Common myeloid progenitor, CD34-positive (primary cell): Measurements from ENCODE around the gene PLCXD3.

Experiments
- CTCF ChIA-PET: fragments of 350-600 bp; sonication (Branson Sonifier 250); formaldehyde crosslinking; loops from one replicate; lab custom pipeline; 2021; ENCODE audit warnings: antibody characterized with exemption; lab: Charles Lee
- POLR2A ChIA-PET: fragments of 350-600 bp; sonication (Branson Sonifier 250); formaldehyde crosslinking; loops from one replicate; lab custom pipeline; 2021; ENCODE audit warnings: antibody characterized with exemption; lab: Charles Lee
- DNase-seq, 3 donors: peaks; one replicate each; pipeline versions ENCODE4 v3.0.0 to v3.0.0-alpha.2; 2013
- H3K27ac ChIP-seq, 2 experiments: 1 replicate in 1 of 2; 2 replicates in 1 of 2; pipeline ENCODE4 v1.7.0; 2013; ENCODE audit warnings: inconsistent platforms in 2 of 2, low read length in 2 of 2, mild to moderate bottlenecking in 2 of 2, low read depth in 1 of 2, moderate library complexity in 1 of 2; ENCODE audit not compliant: severe bottlenecking in 2 of 2, insufficient read depth in 1 of 2, poor library complexity in 1 of 2
- H3K27me3 ChIP-seq, 5 experiments: replicated peaks in 2 of 5; 1 replicate in 3 of 5; 2 replicates in 2 of 5; pipeline versions ENCODE4 v1.6.1 to v1.7.0; 2013; ENCODE audit warnings: low read length in 4 of 5, mild to moderate bottlenecking in 2 of 5, moderate library complexity in 2 of 5, inconsistent platforms in 1 of 5; ENCODE audit not compliant: insufficient read depth in 5 of 5, control insufficient read depth in 4 of 5
- H3K36me3 ChIP-seq, 4 experiments: 1 replicate in 2 of 4; 2 replicates in 2 of 4; pipeline versions ENCODE4 v1.6.1 to v1.7.0; 2013; ENCODE audit warnings: low read length in 3 of 4, control low read depth in 1 of 4, mild to moderate bottlenecking in 1 of 4; ENCODE audit not compliant: control insufficient read depth in 4 of 4, insufficient read depth in 4 of 4
- H3K4me1 ChIP-seq, 4 experiments: 1 replicate in 3 of 4; 2 replicates in 1 of 4; pipeline versions ENCODE4 v1.6.1 to v1.7.1; 2013; ENCODE audit warnings: low read length in 3 of 4, mild to moderate bottlenecking in 3 of 4, control low read depth in 1 of 4, inconsistent platforms in 1 of 4, moderate library complexity in 1 of 4; ENCODE audit not compliant: control insufficient read depth in 4 of 4, insufficient read depth in 4 of 4; ENCODE audit errors: control extremely low read depth in 1 of 4
- H3K4me3 ChIP-seq, 7 experiments: 1 replicate in 4 of 7; 2 replicates in 3 of 7; pipeline versions ENCODE4 v1.5.1 to v1.7.0; 2013; ENCODE audit warnings: mild to moderate bottlenecking in 7 of 7, low read length in 6 of 7, moderate library complexity in 6 of 7, inconsistent platforms in 2 of 7, low read depth in 2 of 7, control low read depth in 1 of 7; ENCODE audit not compliant: insufficient read depth in 4 of 7, control insufficient read depth in 1 of 7; ENCODE audit errors: extremely low read depth in 1 of 7
- H3K9me3 ChIP-seq, 5 experiments: 1 replicate in 4 of 5; 2 replicates in 1 of 5; pipeline versions ENCODE4 v1.6.1 to v1.7.1; 2013; ENCODE audit warnings: low read length in 4 of 5, mild to moderate bottlenecking in 2 of 5, inconsistent platforms in 1 of 5, low read depth in 1 of 5, moderate library complexity in 1 of 5; ENCODE audit not compliant: control insufficient read depth in 4 of 5, insufficient read depth in 2 of 5; ENCODE audit errors: control extremely low read depth in 1 of 5
- WGBS: methylation state at CpG from one replicate; pipeline ENCODE4 v1.1.5; 2013; ENCODE audit not compliant: insufficient coverage; 5-methylcytosine and 5-hydroxymethylcytosine counted together

The PLCXD3 gene

GRCh38 chr5:41511241-41511640 lies 840 bp upstream of the PLCXD3 start:
- Histone ChIP-seq H3K27me3 (peaks cover 7 to 41% (median 21%) of the 10 kb centered on the region in 5 experiments), H3K4me3 (no peak overlapping the region), H3K36me3 (no peaks in the 10 kb centered on the region), H3K9me3 (peaks cover 0 to 2% (median 0%) of the 10 kb centered on the region in 5 experiments), H3K4me1 (peaks cover 0 to 2% (median 0%) of the 10 kb centered on the region in 4 experiments), H3K27ac (no peak overlapping the region)
- ChIA-PET CTCF (no interaction called here), POLR2A (no interaction called here)
- WGBS: 80% methylated on average over 1 of the region's 1 CpG
- DNase-seq: no peak

GRCh38 chr5:41509399-41510175 lies 814 bp downstream of the PLCXD3 start:
- ChIA-PET CTCF (interaction anchor here (1.2 kb wide), 1 partner anchor 14 kb away, joined by 3 read pairs; no protein-coding TSS in a partner anchor), POLR2A (no interaction called here)
- Histone ChIP-seq H3K4me3 (peak overlapping the region in 1 of 7 experiments; percentile 5), H3K4me1 (peaks cover 0 to 2% (median 0%) of the 10 kb centered on the region in 4 experiments), H3K27ac (no peak overlapping the region), H3K27me3 (peaks cover 7 to 41% (median 21%) of the 10 kb centered on the region in 5 experiments), H3K36me3 (no peaks in the 10 kb centered on the region), H3K9me3 (peaks cover 0 to 2% (median 0%) of the 10 kb centered on the region in 5 experiments)
- WGBS: 31% methylated on average over 29 of the region's 35 CpGs
- no peak for DNase-seq

- Histone ChIP-seq H3K4me3 (no peak overlapping the region), H3K36me3 (no peaks in the 10 kb centered on the region), H3K9me3 (peaks cover 0 to 2% (median 0%) of the 10 kb centered on the region in 5 experiments), H3K27me3 (peaks cover 7 to 41% (median 21%) of the 10 kb centered on the region in 5 experiments), H3K4me1 (peaks cover 0 to 2% (median 0%) of the 10 kb centered on the region in 4 experiments), H3K27ac (no peak overlapping the region)
- CTCF ChIA-PET: interaction anchor here (1.2 kb wide), 1 partner anchor 13 kb away, joined by 3 read pairs; no protein-coding TSS in a partner anchor
- DNase-seq: no peak
- WGBS: 43% methylated on average over 4 of the region's 5 CpGs
- POLR2A ChIA-PET: no interaction called here
Measured at GRCh38 chr5:41508696-41509398, 1.6 kb downstream of the PLCXD3 start.

GRCh38 chr5:41508186-41508585 lies 2.2 kb downstream of the PLCXD3 start:
- ChIA-PET CTCF (interaction anchor here (1.2 kb wide), 1 partner anchor 13 kb away, joined by 3 read pairs; no protein-coding TSS in a partner anchor), POLR2A (no interaction called here)
- peaks cover 0 to 2% (median 0%) of the 10 kb centered on the region in 5 experiments for H3K9me3 ChIP-seq
- peaks cover 7 to 41% (median 21%) of the 10 kb centered on the region in 5 experiments for H3K27me3 ChIP-seq
- H3K4me1 ChIP-seq: peaks cover 0 to 2% (median 0%) of the 10 kb centered on the region in 4 experiments
- H3K27ac ChIP-seq: no peak overlapping the region
- no peak overlapping the region for H3K4me3 ChIP-seq
- no peaks in the 10 kb centered on the region for H3K36me3 ChIP-seq
- no peak for DNase-seq

GRCh38 chr5:41507501-41507900 lies 2.9 kb downstream of the PLCXD3 start:
- Histone ChIP-seq H3K4me3 (no peak overlapping the region), H3K36me3 (no peaks in the 10 kb centered on the region), H3K4me1 (peaks cover 0 to 2% (median 0%) of the 10 kb centered on the region in 4 experiments), H3K27ac (no peak overlapping the region), H3K27me3 (peaks cover 7 to 41% (median 21%) of the 10 kb centered on the region in 5 experiments), H3K9me3 (peaks cover 0 to 2% (median 0%) of the 10 kb centered on the region in 5 experiments)
- ChIA-PET CTCF (no interaction called here), POLR2A (no interaction called here)
- WGBS: 100% methylated on average over 2 of the region's 3 CpGs
- no peak for DNase-seq

- DNase-seq: no peak
- Histone ChIP-seq H3K4me1 (no peaks in the 10 kb centered on the region), H3K36me3 (no peaks in the 10 kb centered on the region), H3K4me3 (no peak overlapping the region), H3K9me3 (peaks cover 0 to 2% (median 0%) of the 10 kb centered on the region in 5 experiments), H3K27ac (no peak overlapping the region), H3K27me3 (peaks cover 0 to 10% (median 4%) of the 10 kb centered on the region in 5 experiments)
- POLR2A ChIA-PET: no interaction called here
- CTCF ChIA-PET: no interaction called here
Measured at GRCh38 chr5:41503860-41504259, 6.5 kb downstream of the PLCXD3 start.

GRCh38 chr5:41503310-41503709 lies 7.1 kb downstream of the PLCXD3 start:
- no peak overlapping the region for H3K4me3 ChIP-seq
- DNase-seq: no peak
- peaks cover 0 to 6% (median 2%) of the 10 kb centered on the region in 5 experiments for H3K27me3 ChIP-seq
- POLR2A ChIA-PET: no interaction called here
- no peaks in the 10 kb centered on the region for H3K9me3 ChIP-seq
- H3K27ac ChIP-seq: no peak overlapping the region
- no peaks in the 10 kb centered on the region for H3K4me1 ChIP-seq
- no peaks in the 10 kb centered on the region for H3K36me3 ChIP-seq
- no CpG with 5 or more reads among the region's 2 CpGs for WGBS
- CTCF ChIA-PET: no interaction called here
